Measurements from ENCODE around the gene RRAGA.
"Not testable (repeated sequence)": the region's sequence is repeated elsewhere in the genome, so short reads cannot be mapped to it uniquely, and the experiment has no call there.

The RRAGA gene, protein sequence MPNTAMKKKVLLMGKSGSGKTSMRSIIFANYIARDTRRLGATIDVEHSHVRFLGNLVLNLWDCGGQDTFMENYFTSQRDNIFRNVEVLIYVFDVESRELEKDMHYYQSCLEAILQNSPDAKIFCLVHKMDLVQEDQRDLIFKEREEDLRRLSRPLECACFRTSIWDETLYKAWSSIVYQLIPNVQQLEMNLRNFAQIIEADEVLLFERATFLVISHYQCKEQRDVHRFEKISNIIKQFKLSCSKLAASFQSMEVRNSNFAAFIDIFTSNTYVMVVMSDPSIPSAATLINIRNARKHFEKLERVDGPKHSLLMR

DNA sequence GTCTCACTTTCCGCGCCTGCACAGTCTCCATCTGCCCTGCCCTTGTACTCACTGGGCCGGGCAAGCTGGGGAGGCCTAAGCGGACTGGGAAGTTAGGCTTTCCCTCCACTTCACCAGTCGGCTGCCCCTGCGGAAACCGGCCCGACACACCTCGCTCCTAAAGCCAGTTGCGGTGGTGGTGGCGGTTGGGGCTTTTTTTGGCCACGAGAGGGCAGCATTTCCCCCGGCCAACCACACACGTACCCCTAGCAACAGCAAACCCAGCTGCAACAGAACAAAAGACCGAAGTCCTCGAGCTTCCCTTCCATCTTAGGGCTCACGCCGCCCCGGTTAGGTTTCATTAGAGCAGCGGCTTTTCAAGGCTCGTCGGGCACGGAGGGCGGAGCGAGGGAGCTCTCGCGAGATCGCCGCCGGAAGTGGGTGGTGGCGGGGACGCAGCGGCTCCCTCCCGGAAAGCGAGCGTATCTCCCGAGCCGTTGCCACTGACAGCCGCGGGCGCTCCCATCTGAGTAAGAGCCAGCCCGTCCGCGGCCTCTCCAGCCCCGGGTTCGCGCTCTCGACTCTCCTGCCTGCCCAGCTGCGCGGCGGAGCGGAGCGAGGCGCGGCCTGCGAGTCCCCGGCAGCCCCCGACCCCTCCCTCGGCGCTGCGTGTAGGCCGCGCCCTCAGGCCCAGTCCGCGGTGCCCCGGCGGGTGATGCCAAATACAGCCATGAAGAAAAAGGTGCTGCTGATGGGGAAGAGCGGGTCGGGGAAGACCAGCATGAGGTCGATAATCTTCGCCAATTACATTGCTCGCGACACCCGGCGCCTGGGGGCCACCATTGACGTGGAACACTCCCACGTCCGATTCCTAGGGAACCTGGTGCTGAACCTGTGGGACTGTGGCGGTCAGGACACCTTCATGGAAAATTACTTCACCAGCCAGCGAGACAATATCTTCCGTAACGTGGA lies at the start of gene RRAGA:
RRAGA (plus strand) TSS at position 462 of the 951 bp plus-strand sequence; CDS start at position 695, 233 bp downstream.
- DNase-seq = peak; percentile 37 to 98 (median 88)

DNA sequence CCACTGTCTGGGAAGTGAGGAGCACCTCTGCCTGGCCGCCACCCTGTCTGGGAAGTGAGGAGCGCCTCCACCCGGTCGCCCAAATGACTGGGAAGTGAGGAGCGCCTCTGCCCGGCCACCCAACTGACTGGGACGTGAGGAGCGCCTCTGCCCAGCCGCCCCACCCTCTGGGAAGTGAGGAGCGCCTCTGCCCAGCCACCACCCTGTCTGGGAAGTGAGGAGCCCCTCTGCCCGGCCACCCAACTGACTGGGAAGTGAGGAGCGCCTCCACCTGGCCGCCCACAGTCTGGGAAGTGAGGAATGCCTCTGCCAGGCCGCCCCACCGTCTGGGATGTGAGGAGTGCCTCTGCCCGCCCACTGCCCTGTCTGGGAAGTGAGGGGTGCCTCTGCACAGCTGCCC lies 49.1 kb upstream of the RRAGA start:
- DNase-seq = no peak

DNA sequence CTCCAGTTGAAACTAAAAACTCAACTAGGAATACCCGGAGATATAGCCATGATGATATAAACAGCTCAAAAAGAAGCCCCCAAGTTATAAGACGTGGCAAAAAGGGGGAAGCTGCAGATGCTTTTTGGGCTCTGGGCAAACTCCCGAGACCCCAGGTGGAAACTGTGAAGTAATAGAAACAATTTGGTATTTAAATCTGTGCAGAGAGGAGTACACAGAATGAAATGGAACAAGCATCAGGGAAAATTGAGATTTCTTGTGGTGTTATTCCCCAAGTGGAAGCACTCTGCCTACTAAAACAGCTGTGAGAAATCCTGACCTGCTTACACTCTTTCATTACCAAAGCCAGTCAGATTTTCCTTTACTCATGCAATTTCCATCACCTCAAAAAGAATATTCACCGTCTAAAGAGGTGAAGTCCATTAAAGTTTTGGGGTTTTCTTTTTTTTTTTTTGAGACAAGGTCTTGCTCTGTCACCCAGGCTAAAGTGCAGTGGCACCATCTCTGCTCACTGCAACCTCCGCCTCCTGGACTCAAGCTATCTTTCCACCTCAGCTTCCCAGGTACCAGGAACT lies 39.7 kb upstream of the RRAGA start:
- no peak for DNase-seq

DNA sequence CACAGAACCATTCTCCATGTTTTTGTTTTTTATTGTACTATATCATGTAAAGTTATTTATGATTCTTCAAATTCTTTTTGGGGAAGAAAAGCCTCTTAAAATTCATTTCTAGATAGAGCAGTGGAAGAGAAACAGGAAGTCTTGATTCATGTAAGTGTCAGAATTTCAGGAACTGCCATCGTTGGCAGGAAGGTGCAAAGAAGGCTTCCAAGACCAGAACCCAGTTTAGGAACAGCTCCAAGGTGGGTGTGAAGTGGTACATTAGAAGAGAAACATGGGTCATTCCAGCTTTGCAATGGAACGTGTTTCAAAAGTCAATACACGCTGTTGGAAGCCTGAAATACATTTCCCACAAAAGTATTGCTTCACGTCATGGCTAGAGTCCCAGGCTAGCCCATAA lies 31.0 kb upstream of the RRAGA start:
- DNase-seq = no peak

DNA sequence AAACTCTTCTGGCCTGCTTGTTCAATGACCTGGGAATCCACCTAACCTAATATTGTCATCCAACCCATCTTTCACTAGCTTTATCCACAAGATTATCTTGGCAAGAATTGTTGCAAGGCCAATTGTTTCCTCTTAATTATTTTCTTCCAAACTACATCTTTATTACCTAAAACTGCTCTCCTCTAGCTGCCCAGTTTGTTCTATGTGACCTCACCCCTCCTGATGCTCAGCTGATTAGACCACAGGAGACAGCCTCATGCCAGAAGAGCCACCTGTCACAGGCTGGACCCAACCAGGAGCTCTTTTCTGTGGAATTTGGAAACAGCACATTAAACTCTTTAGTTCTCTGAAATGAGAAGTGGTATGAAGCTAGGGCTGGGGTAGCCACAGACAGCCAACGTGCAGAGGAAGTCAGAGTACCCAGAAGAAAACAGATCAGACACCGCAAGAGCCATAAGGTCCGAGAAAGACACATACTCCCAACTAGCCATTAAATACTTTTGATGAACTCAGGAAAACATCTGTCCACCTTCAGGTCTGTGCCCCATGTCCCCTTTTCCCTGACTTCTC lies 28.3 kb upstream of the RRAGA start:
- DNase-seq = no peak

DNA sequence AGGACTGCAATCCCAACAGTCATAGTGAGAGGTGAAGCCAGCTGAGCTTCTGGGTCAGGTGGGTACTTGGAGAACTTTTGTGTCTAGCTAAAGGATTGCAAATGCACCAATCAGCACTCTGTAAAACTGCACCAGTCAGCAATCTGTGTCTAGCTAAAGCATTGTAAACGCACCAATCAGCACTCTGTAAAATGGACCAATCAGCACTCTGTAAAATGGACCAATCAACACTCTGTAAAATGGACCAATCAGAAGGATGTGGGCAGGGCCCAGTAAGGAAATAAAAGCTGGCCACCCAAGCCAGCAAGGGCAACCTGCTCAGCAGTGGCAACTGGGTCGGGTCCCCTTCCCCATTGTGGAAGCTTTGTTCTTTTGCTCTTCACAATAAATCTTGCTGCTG lies 27.6 kb upstream of the RRAGA start:
- DNase-seq = not testable (repeated sequence)

DNA sequence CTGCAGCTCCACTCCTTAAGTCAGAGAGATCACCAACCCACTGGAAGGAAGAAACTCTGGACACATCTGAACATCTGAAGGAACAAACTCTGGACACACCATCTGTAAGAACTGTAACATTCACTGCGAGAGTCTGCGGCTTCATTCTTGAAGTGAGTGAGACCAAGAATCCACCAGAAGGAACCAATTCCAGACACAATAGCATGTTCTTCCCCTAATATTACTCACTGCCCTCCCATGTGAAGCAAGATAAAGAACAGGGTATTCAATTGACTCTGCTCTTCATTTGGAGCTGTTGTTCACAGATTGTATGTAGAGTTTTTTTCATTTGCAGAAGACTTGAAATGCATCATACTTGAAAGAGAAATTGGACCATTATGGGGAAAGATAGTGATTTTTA lies 27.0 kb upstream of the RRAGA start:
- DNase-seq = no peak

DNA sequence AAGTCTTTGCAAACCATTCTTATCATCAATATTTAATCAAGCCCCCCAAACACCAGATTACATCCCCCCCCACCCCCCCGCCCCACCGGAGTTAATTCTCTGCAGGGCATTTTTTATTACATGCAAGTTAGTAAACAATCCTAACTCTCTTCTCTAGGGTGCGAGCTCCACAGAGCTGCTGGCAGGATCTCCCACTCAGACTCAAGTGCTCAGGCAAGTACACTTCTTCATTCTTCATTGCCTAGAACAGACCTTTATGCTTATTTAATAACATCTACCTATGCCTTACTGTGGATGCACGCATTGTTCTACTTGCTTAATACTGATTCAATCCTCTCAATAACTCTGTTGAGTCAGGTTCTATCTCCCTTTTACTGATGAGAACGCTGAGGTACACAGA lies 26.1 kb upstream of the RRAGA start:
- DNase-seq = no peak

DNA sequence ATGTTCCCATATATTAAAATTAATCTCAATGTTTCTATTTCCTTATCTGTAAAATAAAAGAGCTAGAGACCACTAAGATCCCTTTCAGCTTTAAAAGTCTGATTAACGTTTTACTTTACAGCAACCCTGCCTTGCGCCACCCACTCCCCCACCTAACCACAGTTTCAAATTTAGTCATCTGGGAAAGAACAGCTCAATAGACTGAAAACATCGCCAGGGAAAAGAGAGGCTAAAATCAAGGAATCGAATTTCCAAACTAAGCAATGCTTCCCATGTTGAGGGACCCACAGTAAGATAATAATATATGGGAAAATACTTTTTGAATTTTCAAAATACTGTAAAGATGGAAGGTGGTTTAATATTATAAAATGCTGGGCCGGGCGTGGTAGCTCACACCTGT lies 22.9 kb upstream of the RRAGA start:
- DNase-seq = no peak

DNA sequence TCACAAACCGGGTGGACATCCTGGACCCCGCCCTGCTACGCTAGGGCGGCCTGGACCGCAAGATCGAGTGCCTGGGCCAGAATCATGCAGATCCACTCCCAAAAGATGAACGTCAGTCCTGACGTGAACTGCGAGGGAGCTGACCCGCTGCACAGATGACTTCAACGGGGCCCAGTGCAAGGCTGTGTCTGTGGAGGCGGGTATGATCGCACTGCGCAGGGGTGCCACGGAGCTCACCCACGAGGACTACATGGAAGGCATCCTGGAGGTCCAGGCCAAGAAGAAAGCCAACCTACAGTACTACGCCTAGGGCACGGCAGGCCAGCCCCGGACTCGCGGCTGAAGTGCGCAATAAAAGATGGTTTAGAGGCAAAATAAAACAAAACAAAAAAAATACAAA lies 21.4 kb upstream of the RRAGA start:
- DNase-seq = no peak

DNA sequence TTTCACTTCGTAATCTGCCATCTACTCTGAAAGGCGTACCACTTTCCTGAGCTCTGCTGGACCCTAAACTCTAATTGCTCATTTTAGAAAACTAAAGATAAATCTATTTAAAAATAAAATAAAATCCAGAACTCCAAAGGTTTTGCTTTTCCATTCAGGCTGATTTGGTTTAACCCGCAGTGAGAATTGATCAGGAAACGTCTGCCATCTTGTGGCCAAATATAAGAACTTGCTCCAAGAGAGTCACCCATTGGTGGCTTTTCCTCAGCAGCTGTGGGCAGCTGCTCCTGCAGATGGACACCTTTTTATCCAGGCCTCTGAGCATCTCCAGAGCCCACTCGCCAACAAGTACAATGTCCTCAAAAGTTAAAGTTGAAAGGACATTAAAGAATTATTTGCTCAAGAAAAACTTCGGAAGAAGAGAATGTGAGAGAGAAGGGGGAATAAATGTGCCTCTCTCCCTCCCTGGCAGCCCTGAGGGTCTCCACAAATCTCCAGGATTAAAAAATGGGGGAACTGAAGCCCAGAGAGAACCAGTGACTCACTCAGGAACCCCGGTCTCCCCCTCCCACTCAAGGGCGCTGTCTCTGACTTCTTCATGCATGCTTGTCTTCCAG lies 20.3 kb upstream of the RRAGA start:
- DNase-seq = peak in 20 of 56 donors; percentile 2 to 68 (median 14)

DNA sequence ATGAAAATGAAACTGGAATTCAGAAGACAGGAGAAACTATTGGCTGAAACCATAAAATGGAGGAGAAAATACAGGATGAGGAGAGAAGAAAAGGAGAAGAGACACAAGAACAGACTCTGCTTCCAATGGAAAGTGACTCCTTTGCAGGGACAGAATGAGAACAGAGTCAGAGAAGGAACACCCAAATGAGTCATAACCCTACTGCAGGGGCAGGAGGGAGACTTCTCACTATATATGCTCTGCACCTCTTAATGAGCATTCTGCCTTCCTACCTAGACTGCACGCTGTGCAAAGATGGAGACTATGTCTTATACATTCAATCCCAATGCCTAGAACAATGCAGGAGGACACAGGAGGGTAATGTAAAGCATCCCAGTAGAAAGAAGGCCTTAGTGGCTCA lies 18.3 kb upstream of the RRAGA start:
- DNase-seq = no peak

DNA sequence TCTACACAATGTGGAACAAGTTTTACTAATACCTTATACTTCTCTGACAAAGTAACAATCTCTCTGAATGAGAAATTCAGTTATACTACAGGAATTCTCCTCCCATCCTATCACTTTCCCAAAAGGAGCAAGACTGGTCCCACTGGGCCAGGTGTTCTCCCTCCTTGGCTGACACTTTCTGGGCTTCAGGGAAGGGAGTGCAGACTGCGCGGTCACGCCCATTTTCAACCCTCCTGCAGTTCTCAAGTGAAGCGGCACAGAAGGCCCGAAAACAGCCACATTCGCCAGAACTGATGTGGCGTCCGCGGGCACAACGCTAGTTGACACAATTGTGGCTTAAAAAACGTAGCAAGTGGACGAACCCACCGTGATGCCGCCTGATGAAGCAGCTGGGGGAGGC lies 16.8 kb upstream of the RRAGA start:
- DNase-seq = no peak

DNA sequence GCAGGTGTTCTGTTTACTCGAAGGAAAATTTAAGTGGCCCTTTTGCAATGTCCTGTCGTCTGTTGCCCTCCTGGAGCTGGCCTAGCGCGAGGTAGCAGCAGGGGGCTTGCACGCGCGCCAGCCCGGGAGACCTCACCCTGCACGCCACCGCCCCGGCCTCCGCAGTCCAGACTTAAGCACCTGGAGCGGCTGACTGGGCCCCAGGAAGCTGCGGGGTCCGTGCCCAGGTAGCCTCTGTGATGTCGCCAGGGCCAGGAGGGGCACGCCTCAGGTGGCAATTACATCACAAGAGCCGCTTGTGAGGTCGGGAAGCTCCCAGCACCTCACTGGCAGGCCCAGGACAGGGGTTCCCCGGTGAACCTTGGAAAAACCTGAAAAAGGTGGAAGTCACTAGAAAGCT lies 16.2 kb upstream of the RRAGA start, which contains the start of gene SAXO1:
SAXO1 (minus strand) TSS at position 195 of the 400 bp plus-strand sequence. CDS start 301 bp downstream, outside the sequence.
- no peak for DNase-seq

DNA sequence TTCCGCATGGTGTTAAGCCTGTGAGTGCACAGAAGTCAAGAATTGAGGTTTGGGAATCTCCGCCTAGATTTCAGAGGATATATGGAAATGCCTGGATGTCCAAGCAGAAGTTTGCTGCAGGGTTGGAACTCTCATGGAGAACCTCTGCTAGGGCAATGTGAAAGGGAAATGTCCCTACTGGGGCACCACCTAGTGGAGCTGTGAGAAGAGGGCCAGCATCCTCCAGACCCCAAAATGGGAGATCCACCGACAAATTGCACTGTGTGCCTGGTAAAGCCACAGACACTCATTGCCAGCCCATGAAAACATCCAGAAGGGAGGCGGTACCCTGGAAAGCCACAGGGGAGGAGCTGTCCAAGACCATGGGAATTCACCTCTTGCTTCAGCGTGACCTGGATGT lies 12.6 kb upstream of the RRAGA start:
- DNase-seq = no peak

DNA sequence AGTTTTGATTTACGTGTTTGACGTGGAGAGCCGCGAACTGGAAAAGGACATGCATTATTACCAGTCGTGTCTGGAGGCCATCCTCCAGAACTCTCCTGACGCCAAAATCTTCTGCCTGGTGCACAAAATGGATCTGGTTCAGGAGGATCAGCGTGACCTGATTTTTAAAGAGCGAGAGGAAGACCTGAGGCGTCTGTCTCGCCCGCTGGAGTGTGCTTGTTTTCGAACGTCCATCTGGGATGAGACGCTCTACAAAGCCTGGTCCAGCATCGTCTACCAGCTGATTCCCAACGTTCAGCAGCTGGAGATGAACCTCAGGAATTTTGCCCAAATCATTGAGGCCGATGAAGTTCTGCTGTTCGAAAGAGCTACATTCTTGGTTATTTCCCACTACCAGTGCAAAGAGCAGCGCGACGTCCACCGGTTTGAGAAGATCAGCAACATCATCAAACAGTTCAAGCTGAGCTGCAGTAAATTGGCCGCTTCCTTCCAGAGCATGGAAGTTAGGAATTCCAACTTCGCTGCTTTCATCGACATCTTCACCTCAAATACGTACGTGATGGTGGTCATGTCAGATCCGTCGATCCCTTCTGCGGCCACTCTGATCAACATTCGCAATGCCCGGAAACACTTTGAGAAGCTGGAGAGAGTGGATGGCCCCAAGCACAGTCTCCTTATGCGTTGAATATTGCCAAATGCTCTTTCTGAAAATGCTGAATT lies 850 bp downstream of the RRAGA start:
- peak in 18 of 56 donors; percentile 20 to 71 (median 42) for DNase-seq

DNA sequence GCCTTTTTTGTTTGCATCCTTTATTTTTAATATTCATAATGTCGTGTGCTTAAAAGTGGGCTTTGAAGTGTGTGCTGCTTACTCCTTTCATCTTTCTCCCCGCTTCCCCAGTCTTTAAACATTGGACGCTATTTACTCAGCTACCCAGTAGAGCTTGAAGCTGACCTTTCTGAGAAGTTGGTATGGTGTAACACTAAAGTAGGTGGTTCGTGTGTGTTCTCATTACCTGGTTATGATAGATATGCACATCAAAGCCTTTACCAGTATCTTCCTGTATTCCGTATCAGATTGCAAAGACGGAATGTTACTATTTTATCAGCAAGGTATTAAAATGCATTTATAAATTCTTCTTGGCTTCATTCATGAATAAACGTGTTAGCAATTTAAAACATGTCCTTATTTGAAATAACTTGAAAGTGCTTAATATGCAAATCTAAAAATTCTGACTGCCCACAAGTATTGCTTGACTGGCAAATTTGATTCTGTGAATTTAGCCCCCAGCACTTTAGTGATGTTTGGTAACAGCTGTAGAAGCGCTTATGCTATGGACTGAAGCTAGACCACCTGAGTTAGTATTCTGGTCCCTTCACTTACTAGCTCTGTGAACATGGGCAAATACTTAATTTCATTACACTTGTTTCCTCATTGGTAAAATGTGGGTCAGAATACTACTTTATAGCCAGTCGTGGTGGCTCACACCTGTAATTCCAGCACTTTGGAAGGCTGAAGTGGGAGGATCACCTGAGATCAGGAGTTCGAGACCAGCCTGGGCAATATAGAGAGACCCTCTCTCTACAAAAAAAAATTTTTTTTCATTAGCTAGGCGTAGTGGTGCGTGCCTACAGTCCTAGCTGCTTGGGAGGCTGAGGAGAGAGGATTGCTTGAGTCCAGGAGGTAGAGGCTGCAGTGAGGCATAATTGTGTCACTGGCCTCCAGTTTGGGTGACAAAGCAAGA lies 1.7 kb downstream of the RRAGA start:
- no peak for DNase-seq

DNA sequence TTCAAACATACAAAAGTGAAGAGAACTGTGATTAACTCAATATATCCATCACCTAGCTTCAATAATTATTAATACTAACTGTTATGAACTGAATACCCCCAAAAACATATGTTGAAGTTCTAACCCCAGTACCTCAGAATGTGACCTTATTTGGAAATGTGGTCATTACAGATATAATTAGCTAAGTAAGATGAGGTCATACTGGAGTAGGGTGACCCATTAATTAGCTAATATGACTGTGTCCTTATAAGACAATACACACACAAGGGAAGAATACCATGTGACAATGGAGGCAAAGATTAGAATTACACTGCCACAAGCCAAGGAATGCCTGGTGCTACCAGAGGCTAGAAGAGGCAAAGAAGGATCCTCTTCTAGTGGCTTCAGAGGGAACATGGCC lies 7.8 kb downstream of the RRAGA start:
- no peak for DNase-seq

DNA sequence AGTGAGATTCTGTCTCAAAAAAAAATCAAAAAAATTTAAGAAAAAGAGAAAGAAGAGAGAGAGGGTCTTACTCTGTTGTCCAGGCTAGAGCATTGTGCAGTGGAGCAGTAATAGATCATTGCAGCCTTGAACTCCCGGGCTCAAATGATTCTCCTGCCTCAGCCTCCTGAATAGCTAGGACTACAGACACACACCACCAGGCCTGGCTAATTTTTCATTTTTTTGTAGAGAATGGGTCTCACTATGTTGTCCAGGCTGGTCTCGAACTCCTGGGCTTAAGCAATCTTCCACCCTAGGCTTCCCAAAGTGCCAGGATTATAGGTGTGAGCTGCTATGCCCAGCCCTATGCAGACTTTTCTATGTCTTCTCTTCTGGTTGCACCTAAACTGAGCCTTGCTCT lies 25.0 kb downstream of the RRAGA start:
- no peak for DNase-seq
